Measurements from ENCODE around the gene TEX44. TPM values are rescaled to one million over a fixed set of nuclear protein-coding genes. Genes with fewer than 3 reads are reported as not detected.
"Not testable (repeated sequence)": the region's sequence is repeated elsewhere in the genome, so short reads cannot be mapped to it uniquely, and the experiment has no call there.

Gene TEX44
- total RNA-seq = not detected

GRCh38 chr2:231592636-231593145 is at the start of gene TEX44:
Gene TEX44 (plus strand): TSS chr2:231592864. CDS start chr2:231592952, 88 bp downstream.
- CTCF ChIA-PET = interaction anchor here (1.3 to 5.1 kb wide), 2 partner anchors 8 to 110 kb away, joined by 3 to 23 read pairs; no protein-coding TSS in a partner anchor
- H3K36me3 Mint-ChIP-seq = no peaks in the 10 kb centered on the region

DNA sequence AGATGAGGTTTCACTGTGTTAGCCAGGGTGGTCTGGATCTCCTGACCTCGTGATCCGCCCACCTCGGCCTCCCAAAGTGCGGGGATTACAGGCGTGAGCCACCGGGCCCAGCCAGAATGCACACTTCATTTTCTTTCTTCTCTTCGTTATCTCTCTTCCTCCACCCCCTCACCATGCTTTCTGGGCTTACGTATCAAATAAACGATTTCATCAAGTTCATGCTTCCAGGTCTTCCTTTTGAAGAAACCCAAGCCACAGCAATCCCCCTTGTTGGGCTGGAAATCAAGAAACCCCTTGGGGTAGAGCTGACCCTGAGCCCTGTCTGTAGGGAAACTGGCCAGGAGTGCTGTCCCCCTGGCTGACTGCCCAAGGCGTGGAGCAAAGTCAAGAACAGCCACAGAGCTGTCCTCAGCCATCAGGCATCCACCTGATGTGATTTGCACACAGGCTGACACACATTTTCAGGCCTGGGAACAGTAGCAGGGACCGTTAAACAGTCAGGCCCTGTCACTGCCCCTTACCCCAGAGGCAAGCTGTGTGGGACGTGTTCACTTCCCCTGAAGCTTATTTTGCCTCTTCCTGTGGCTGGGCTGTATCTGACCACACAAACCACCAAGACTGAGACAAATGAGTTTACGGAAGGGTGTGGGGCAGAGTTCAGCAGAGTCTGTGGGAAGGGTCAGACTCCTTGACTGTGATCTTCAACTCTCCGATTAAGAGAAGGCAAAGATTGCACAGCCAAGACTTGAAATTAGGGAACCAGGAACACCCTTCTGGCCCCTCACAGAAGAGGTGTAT is 47.4 kb upstream of the TEX44 start:
- peaks cover 13% of the 10 kb centered on the region for H3K9me3 Mint-ChIP-seq
- intact Hi-C loops (cut with micrococcal nuclease) = loop anchor here (2.0 kb wide), 1 partner anchor 13 kb away; no protein-coding TSS in a partner anchor
- peaks cover 4% of the 10 kb centered on the region for H3K36me3 Mint-ChIP-seq
- ChIA-PET CTCF (interaction anchor here (1.0 to 2.1 kb wide), 6 partner anchors 9 to 68 kb away, joined by 4 to 9 read pairs (median 6); partner anchors contain the start of gene NMUR1), POLR2A (interaction anchor here (1.0 kb wide), 1 partner anchor 81 kb away, joined by 5 read pairs; the partner anchor contains the start of gene NCL)
- peak overlapping the region; percentile 83 for H3K27ac Mint-ChIP-seq
- H3K27me3 Mint-ChIP-seq = no peaks in the 10 kb centered on the region
- peak overlapping the region; percentile 25 for H3K4me3 Mint-ChIP-seq
- peak; percentile 87 for DNase-seq
- H3K4me1 Mint-ChIP-seq (ENCODE audit: low read depth) = peaks cover 18% of the 10 kb centered on the region

More at GRCh38 chr2:231592636-231593145, at the start of gene TEX44:
- Mint-ChIP-seq H3K9me3 (no peaks in the 10 kb centered on the region), H3K4me1 (ENCODE audit: low read depth) (no peaks in the 10 kb centered on the region), H3K27ac (no peak within 1 kb of the TSS), H3K4me3 (no peak within 1 kb of the TSS), H3K27me3 (no peaks in the 10 kb centered on the region)
- POLR2A ChIA-PET = no interaction called here
- intact Hi-C loops (cut with micrococcal nuclease) = no loop called here
- no peak for DNase-seq

GRCh38 chr2:231546014-231546715 is 46.5 kb upstream of the TEX44 start:
- no peak overlapping the region for H3K4me3 Mint-ChIP-seq
- no peak for DNase-seq
- H3K9me3 Mint-ChIP-seq = peaks cover 13% of the 10 kb centered on the region
- H3K27ac Mint-ChIP-seq = no peak overlapping the region
- ChIA-PET POLR2A (interaction anchor here (1.0 kb wide), 1 partner anchor 82 kb away, joined by 5 read pairs; the partner anchor contains the start of gene NCL), CTCF (interaction anchor here (1.0 to 2.1 kb wide), 6 partner anchors 9 to 29 kb away, joined by 4 to 9 read pairs (median 6); partner anchors contain the start of gene NMUR1)
- H3K36me3 Mint-ChIP-seq = peaks cover 4% of the 10 kb centered on the region
- intact Hi-C loops (cut with micrococcal nuclease) = no loop called here
- H3K4me1 Mint-ChIP-seq (ENCODE audit: low read depth) = peaks cover 18% of the 10 kb centered on the region
- H3K27me3 Mint-ChIP-seq = no peaks in the 10 kb centered on the region

GRCh38 chr2:231547315-231548110 is 45.2 kb upstream of the TEX44 start:
- ChIA-PET POLR2A (no interaction called here), CTCF (interaction anchor here (1.1 kb wide), 1 partner anchor 30 kb away, joined by 5 read pairs; no protein-coding TSS in a partner anchor)
- no peak overlapping the region for H3K4me3 Mint-ChIP-seq
- intact Hi-C loops (cut with micrococcal nuclease) = no loop called here
- H3K27ac Mint-ChIP-seq = no peak overlapping the region
- H3K36me3 Mint-ChIP-seq = peaks cover 3% of the 10 kb centered on the region
- peaks cover 18% of the 10 kb centered on the region for H3K4me1 Mint-ChIP-seq (ENCODE audit: low read depth)
- peaks cover 10% of the 10 kb centered on the region for H3K9me3 Mint-ChIP-seq
- DNase-seq = no peak
- H3K27me3 Mint-ChIP-seq = no peaks in the 10 kb centered on the region

GRCh38 chr2:231548752-231549151 is 43.9 kb upstream of the TEX44 start:
- no peak overlapping the region for H3K27ac Mint-ChIP-seq
- intact Hi-C loops (cut with micrococcal nuclease) = no loop called here
- no peaks in the 10 kb centered on the region for H3K27me3 Mint-ChIP-seq
- ChIA-PET POLR2A (no interaction called here), CTCF (interaction anchor here (1.1 to 1.5 kb wide), 3 partner anchors 15 to 53 kb away, joined by 3 to 7 read pairs (median 3); no protein-coding TSS in a partner anchor)
- DNase-seq = no peak
- H3K9me3 Mint-ChIP-seq = peaks cover 13% of the 10 kb centered on the region
- peaks cover 18% of the 10 kb centered on the region for H3K4me1 Mint-ChIP-seq (ENCODE audit: low read depth)
- H3K4me3 Mint-ChIP-seq = no peak overlapping the region
- H3K36me3 Mint-ChIP-seq = peaks cover 12% of the 10 kb centered on the region

- H3K27ac Mint-ChIP-seq = no peak overlapping the region
- intact Hi-C loops (cut with micrococcal nuclease) = no loop called here
Observed at GRCh38 chr2:231549446-231550239, 43.0 kb upstream of the TEX44 start.

GRCh38 chr2:231552752-231553151 is 39.9 kb upstream of the TEX44 start:
- POLR2A ChIA-PET = interaction anchor here (0.7 kb wide), 2 partner anchors 10 to 162 kb away, joined by 3 to 4 read pairs; no protein-coding TSS in a partner anchor

More at GRCh38 chr2:231549446-231550239, 43.0 kb upstream of the TEX44 start:
- POLR2A ChIA-PET = interaction anchor here (0.6 kb wide), 1 partner anchor 97 kb away, joined by 3 read pairs; no protein-coding TSS in a partner anchor
- no peak overlapping the region for H3K4me3 Mint-ChIP-seq
- H3K4me1 Mint-ChIP-seq (ENCODE audit: low read depth) = peaks cover 20% of the 10 kb centered on the region
- DNase-seq = no peak
- H3K9me3 Mint-ChIP-seq = peaks cover 13% of the 10 kb centered on the region
- peaks cover 12% of the 10 kb centered on the region for H3K36me3 Mint-ChIP-seq
- CTCF ChIA-PET = interaction anchor here (1.1 to 1.5 kb wide), 3 partner anchors 14 to 52 kb away, joined by 3 to 7 read pairs (median 3); no protein-coding TSS in a partner anchor
- no peaks in the 10 kb centered on the region for H3K27me3 Mint-ChIP-seq

DNA sequence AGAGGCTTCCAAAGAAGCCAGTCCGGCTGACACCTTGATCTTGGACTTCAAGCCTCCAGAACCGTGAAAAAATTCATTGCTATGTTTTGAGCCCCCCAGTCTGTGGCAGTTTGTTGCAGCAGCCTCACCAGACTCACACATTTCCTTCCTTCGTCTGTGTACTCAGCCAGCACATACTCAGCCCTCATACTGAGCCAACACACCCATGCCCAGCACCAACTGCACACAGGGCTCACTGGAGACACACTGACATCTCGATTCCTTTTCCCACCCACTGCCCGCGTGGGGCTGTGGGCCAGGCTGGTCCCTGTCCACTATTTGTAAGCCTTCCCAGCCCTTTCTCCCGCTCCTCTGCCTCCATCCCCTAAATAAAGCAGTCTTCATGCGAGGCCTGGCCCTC is 38.3 kb upstream of the TEX44 start:
- Mint-ChIP-seq H3K4me3 (no peak overlapping the region), H3K36me3 (peaks cover 9% of the 10 kb centered on the region), H3K27me3 (no peaks in the 10 kb centered on the region), H3K27ac (no peak overlapping the region), H3K4me1 (ENCODE audit: low read depth) (peaks cover 9% of the 10 kb centered on the region), H3K9me3 (peaks cover 13% of the 10 kb centered on the region)
- no peak for DNase-seq
- CTCF ChIA-PET = interaction anchor here (1.1 to 8.1 kb wide), 4 partner anchors 8 to 71 kb away, joined by 6 to 76 read pairs (median 12); partner anchors contain the start of gene NMUR1
- POLR2A ChIA-PET = no interaction called here
- intact Hi-C loops (cut with micrococcal nuclease) = no loop called here

More at GRCh38 chr2:231552752-231553151, 39.9 kb upstream of the TEX44 start:
- no peak overlapping the region for H3K4me3 Mint-ChIP-seq
- H3K4me1 Mint-ChIP-seq (ENCODE audit: low read depth) = peaks cover 11% of the 10 kb centered on the region
- no peak overlapping the region for H3K27ac Mint-ChIP-seq
- peaks cover 9% of the 10 kb centered on the region for H3K36me3 Mint-ChIP-seq
- peaks cover 13% of the 10 kb centered on the region for H3K9me3 Mint-ChIP-seq
- CTCF ChIA-PET = interaction anchor here (0.6 to 2.3 kb wide), 9 partner anchors 11 to 287 kb away, joined by 3 to 11 read pairs (median 5); partner anchors contain the start of gene NMUR1
- intact Hi-C loops (cut with micrococcal nuclease) = no loop called here
- no peaks in the 10 kb centered on the region for H3K27me3 Mint-ChIP-seq
- no peak for DNase-seq

- intact Hi-C loops (cut with micrococcal nuclease) = no loop called here
- peaks cover 13% of the 10 kb centered on the region for H3K9me3 Mint-ChIP-seq
- ChIA-PET POLR2A (interaction anchor here (1.3 kb wide), 1 partner anchor 40 kb away, joined by 3 read pairs; no protein-coding TSS in a partner anchor), CTCF (interaction anchor here (1.1 to 8.1 kb wide), 5 partner anchors 9 to 72 kb away, joined by 6 to 76 read pairs (median 14); partner anchors contain the start of gene NMUR1)
- peak; percentile 24 for DNase-seq
- peaks cover 9% of the 10 kb centered on the region for H3K4me1 Mint-ChIP-seq (ENCODE audit: low read depth)
- H3K27ac Mint-ChIP-seq = no peak overlapping the region
- peaks cover 9% of the 10 kb centered on the region for H3K36me3 Mint-ChIP-seq
- H3K4me3 Mint-ChIP-seq = no peak overlapping the region
- no peaks in the 10 kb centered on the region for H3K27me3 Mint-ChIP-seq
Observed at GRCh38 chr2:231554748-231555545, 37.7 kb upstream of the TEX44 start.

- H3K4me3 Mint-ChIP-seq; H3K36me3 Mint-ChIP-seq; intact Hi-C loops (cut with micrococcal nuclease); H3K27ac Mint-ChIP-seq; POLR2A ChIA-PET; H3K27me3 Mint-ChIP-seq; H3K4me1 Mint-ChIP-seq (ENCODE audit: low read depth); DNase-seq: not testable (repeated sequence)
- peaks cover 13% of the 10 kb centered on the region for H3K9me3 Mint-ChIP-seq
- CTCF ChIA-PET = interaction anchor here (1.0 to 8.1 kb wide), 7 partner anchors 11 to 74 kb away, joined by 3 to 76 read pairs (median 6); partner anchors contain the start of gene NMUR1
Observed at GRCh38 chr2:231556496-231556895, 36.2 kb upstream of the TEX44 start.

All from activated CD4-positive, alpha-beta memory T cell treated with anti-CD3 and anti-CD28 coated beads for 36 hours (primary cell).